RKO (cell line): ENCODE measurements around the gene PCYT2.

Source experiments
- DNase-seq: peaks from one replicate; pipeline ENCODE4 v3.0.0-alpha.2; 2016; ENCODE audit warnings: low spot score

The PCYT2 gene

GRCh38 chr17:81899514-81900166 is 11.6 kb downstream of the PCYT2 start:
- DNase-seq = no peak

GRCh38 chr17:81898885-81899284 is 12.3 kb downstream of the PCYT2 start:
- DNase-seq = no peak

GRCh38 chr17:81898029-81898866 is 13.0 kb downstream of the PCYT2 start:
- peak; percentile 98 for DNase-seq

GRCh38 chr17:81895400-81895799 is 15.8 kb downstream of the PCYT2 start:
- no peak for DNase-seq

GRCh38 chr17:81891303-81891552 is 20.0 kb downstream of the PCYT2 start:
- no peak for DNase-seq

- no peak for DNase-seq
Measured at GRCh38 chr17:81890447-81891302, 20.5 kb downstream of the PCYT2 start.

GRCh38 chr17:81889602-81890001 is 21.6 kb downstream of the PCYT2 start:
- DNase-seq = no peak

GRCh38 chr17:81888988-81889595 is 22.1 kb downstream of the PCYT2 start:
- no peak for DNase-seq

- DNase-seq = no peak
Measured at GRCh38 chr17:81888105-81888987, 22.9 kb downstream of the PCYT2 start.

GRCh38 chr17:81885869-81886548 is 25.2 kb downstream of the PCYT2 start:
- peak; percentile 71 for DNase-seq

- DNase-seq = no peak
Measured at GRCh38 chr17:81885454-81885853, 25.7 kb downstream of the PCYT2 start.

GRCh38 chr17:81884968-81885367 is 26.2 kb downstream of the PCYT2 start:
- no peak for DNase-seq

- DNase-seq = no peak
Measured at GRCh38 chr17:81884520-81884919, 26.7 kb downstream of the PCYT2 start.

GRCh38 chr17:81879121-81879520 is 32.1 kb downstream of the PCYT2 start:
- no peak for DNase-seq

GRCh38 chr17:81878294-81878693 is 32.9 kb downstream of the PCYT2 start:
- no peak for DNase-seq

GRCh38 chr17:81877569-81877968 is 33.6 kb downstream of the PCYT2 start:
- no peak for DNase-seq

GRCh38 chr17:81871387-81872230 is 39.6 kb downstream of the PCYT2 start:
- DNase-seq = peak; percentile 90

- no peak for DNase-seq
Measured at GRCh38 chr17:81870981-81871386, 40.2 kb downstream of the PCYT2 start, which contains the start of gene ARHGDIA. TSS of gene ARHGDIA (minus strand) at chr17:81871337. CDS start at chr17:81869930, 1,407 bp downstream.

GRCh38 chr17:81870131-81870980 is 40.8 kb downstream of the PCYT2 start:
- DNase-seq = peak; percentile 70
